K562 (cell line): ENCODE measurements around the gene PSME1. TPM values are rescaled to one million over a fixed set of nuclear protein-coding genes. Genes with fewer than 3 reads are reported as not detected.

Experiments used
- BRD4 ChIP-seq: fragments of 200-600 bp; sonication (generic); IDR thresholded peaks from 2 replicates; pipeline ENCODE4 v1.6.1; 2017; ENCODE audit warnings: inconsistent platforms
- CEBPZ ChIP-seq: fragments of 150-350 bp; IDR thresholded peaks from 2 replicates; pipeline ENCODE4 v1.6.1; 2014; ENCODE audit warnings: low read depth, mild to moderate bottlenecking, low read length, borderline replicate concordance
- KDM4B ChIP-seq, 2 experiments: fragments of 450-650 bp in 1 of 2; sonication (generic) in 1 of 2; IDR thresholded peaks; 2 replicates each; pipeline ENCODE4 v1.6.1; 2016 to 2017; ENCODE audit warnings: borderline replicate concordance in 2 of 2, antibody characterized with exemption in 1 of 2, low read depth in 1 of 2, mild to moderate bottlenecking in 1 of 2
- PREB ChIP-seq: sonication (generic); formaldehyde crosslinking; IDR thresholded peaks from 2 replicates; pipeline ENCODE4 v1.8.1; 2023; ENCODE audit warnings: mild to moderate bottlenecking, missing genetic modification reagents
- TEAD2 ChIP-seq: fragments of 450-650 bp; IDR thresholded peaks from 2 replicates; pipeline ENCODE4 v1.6.1; 2016; ENCODE audit warnings: missing genetic modification characterization, control low read depth, missing compliant biosample characterization
- THRAP3 ChIP-seq: fragments of 450-650 bp; IDR thresholded peaks from 2 replicates; pipeline ENCODE4 v1.6.1; 2016; ENCODE audit warnings: mild to moderate bottlenecking, inconsistent platforms, borderline replicate concordance
- USF2 ChIP-seq: sonication (generic); formaldehyde crosslinking; IDR thresholded peaks from 2 replicates; pipeline ENCODE4 v1.5.0; 2020; ENCODE audit warnings: missing genetic modification reagents
- ZBTB2 ChIP-seq: fragments of 450-650 bp; IDR thresholded peaks from 2 replicates; pipeline ENCODE4 v1.6.1; 2016; ENCODE audit warnings: antibody characterized with exemption
- ZNF431 ChIP-seq: sonication (generic); formaldehyde crosslinking; IDR thresholded peaks from 2 replicates; pipeline ENCODE4 v1.8.0; 2022; ENCODE audit warnings: mild to moderate bottlenecking, missing genetic modification reagents
- ZNF445 ChIP-seq: fragments of 250-450 bp; sonication (Bioruptor Pico); IDR thresholded peaks from 2 replicates; pipeline ENCODE4 v1.4.0; 2020; ENCODE audit warnings: low read depth, mild to moderate bottlenecking, moderate library complexity
- ZNF766 ChIP-seq: fragments of 200-800 bp; sonication (Bioruptor generic); conservative IDR thresholded peaks from 2 replicates; pipeline ENCODE4 v1.6.1; 2016; ENCODE audit warnings: missing genetic modification characterization, missing compliant biosample characterization
- ZNF780A ChIP-seq: fragments of 250-450 bp; sonication (Bioruptor Pico); IDR thresholded peaks from 2 replicates; pipeline ENCODE4 v1.5.0; 2021; ENCODE audit warnings: mild to moderate bottlenecking
- polyA plus RNA-seq, 8 experiments: library from polyadenylated mRNA; depleted of rRNA in 4 of 8; stranded (reverse) in 5 of 8; unstranded in 3 of 8; fragments of >200 nt; fragmentation: Nextera tagmentation in 2 of 8; fragmentation: Illumina TruSeq in 1 of 8; extraction: Ambion mirVana in 2 of 8; extraction: Trizol in 1 of 8; gene quantifications; 2 replicates each; pipeline versions ENCODE4 v1.2.1 to v1.2.3, GENCODE V29; 2011 to 2014; ENCODE audit warnings: inconsistent platforms in 1 of 8, missing spikeins in 1 of 8
- total RNA-seq, 7 experiments: library from RNA; depleted of rRNA in 6 of 7; stranded (reverse); fragments of >200 nt in 6 of 7; fragmentation: Illumina TruSeq in 2 of 7; extraction: Trizol in 2 of 7; gene quantifications; 2 replicates each; pipeline versions ENCODE4 v1.2.1 to v1.2.3, GENCODE V29; 2011 to 2021; ENCODE audit warnings: low replicate concordance in 1 of 7

The PSME1 gene
- total and polyA plus RNA-seq, 9 of the 15 experiments (the other 6 are each of a cell fraction or from before 2014, with no cell fraction given) = 20.3 to 180 (median 67.5) TPM

GRCh38 chr14:24121210-24121609 is 14.8 kb upstream of the PSME1 start (continued):
- TF ChIP-seq CEBPZ (no peak), ZBTB2 (no peak), ZNF431 (CRISPR knock-in tag) (no peak), ZNF766 (CRISPR knock-in tag) (no peak), KDM4B (IDR thresholded peaks at IDR 0.05; ENCODE audit: borderline replicate concordance in 2 of 2, low read depth in 1 of 2) (no peak), USF2 (CRISPR knock-in tag) (no peak), ZNF445 (no peak), TEAD2 (tag) (no peak), THRAP3 (no peak), ZNF780A (CRISPR knock-in tag) (no peak), BRD4 (no peak), PREB (CRISPR knock-in tag) (no peak)
